K562 (cell line): ENCODE results near the gene P2RY8. TPM values are rescaled to one million over a fixed set of nuclear protein-coding genes. Genes with fewer than 3 reads are reported as not detected.
A peak's percentile ranks its signal among the peaks of the same experiment; 100 is the strongest.

Experiments
- NFIC ChIP-seq: fragments of 450-650 bp; IDR thresholded peaks from 2 replicates; pipeline ENCODE4 v1.6.1; 2017; ENCODE audit warnings: mild to moderate bottlenecking, inconsistent platforms
- PHF8 ChIP-seq: fragments of 200-600 bp; sonication (generic); IDR thresholded peaks from 2 replicates; pipeline ENCODE4 v1.6.1; 2012; ENCODE audit warnings: mixed run types, mild to moderate bottlenecking, inconsistent platforms, low read length, moderate library complexity, borderline replicate concordance
- PRPF4 ChIP-seq: fragments of 200-400 bp; formaldehyde crosslinking; IDR thresholded peaks from one replicate; pipeline ENCODE4 v1.6.1; 2017; ENCODE audit warnings: low read length, low read depth, mild to moderate bottlenecking; ENCODE audit not compliant: insufficient read depth, poor library complexity, severe bottlenecking
- RBM15 ChIP-seq: fragments of 200-400 bp; formaldehyde crosslinking; IDR thresholded peaks from 2 replicates; pipeline ENCODE4 v1.6.1; 2018; ENCODE audit warnings: mild to moderate bottlenecking, low read length, moderate library complexity; ENCODE audit not compliant: insufficient read depth
- SAFB ChIP-seq: fragments of 200-400 bp; formaldehyde crosslinking; IDR thresholded peaks from 2 replicates; pipeline ENCODE4 v1.6.1; 2017; ENCODE audit warnings: low read depth, low read length, borderline replicate concordance
- YY1 ChIP-seq, 3 experiments: IDR thresholded peaks; 2 replicates each; pipeline ENCODE4 v1.6.1; 2011; ENCODE audit warnings: low read length in 2 of 3, mild to moderate bottlenecking in 2 of 3, moderate library complexity in 2 of 3, borderline replicate concordance in 1 of 3, control low read depth in 1 of 3, low read depth in 1 of 3; ENCODE audit not compliant: insufficient read depth in 3 of 3, insufficient replicate concordance in 2 of 3, control insufficient read depth in 1 of 3, insufficient read length in 1 of 3; ENCODE audit errors: extremely low read depth in 1 of 3
- ZKSCAN1 ChIP-seq: fragments of 150-350 bp; IDR thresholded peaks from 2 replicates; pipeline ENCODE4 v1.6.1; 2016; ENCODE audit warnings: low read depth, low read length
- ZNF3 ChIP-seq: fragments of 250-450 bp; sonication (Bioruptor Pico); IDR thresholded peaks from 2 replicates; pipeline ENCODE4 v1.5.0; 2021; ENCODE audit warnings: mild to moderate bottlenecking, moderate library complexity
- ZNF561 ChIP-seq: fragments of 450-650 bp; formaldehyde crosslinking; conservative IDR thresholded peaks from 2 replicates; pipeline ENCODE4 v1.4.0; 2020; ENCODE audit warnings: mild to moderate bottlenecking, moderate library complexity
- polyA plus RNA-seq, 8 experiments: library from polyadenylated mRNA; depleted of rRNA in 4 of 8; stranded (reverse) in 5 of 8; unstranded in 3 of 8; fragments of >200 nt; fragmentation: Nextera tagmentation in 2 of 8; fragmentation: Illumina TruSeq in 1 of 8; extraction: Ambion mirVana in 2 of 8; extraction: Trizol in 1 of 8; gene quantifications; 2 replicates each; pipeline versions ENCODE4 v1.2.1 to v1.2.3, GENCODE V29; 2011 to 2014; ENCODE audit warnings: inconsistent platforms in 1 of 8, missing spikeins in 1 of 8
- total RNA-seq, 7 experiments: library from RNA; depleted of rRNA in 6 of 7; stranded (reverse); fragments of >200 nt in 6 of 7; fragmentation: Illumina TruSeq in 2 of 7; extraction: Trizol in 2 of 7; gene quantifications; 2 replicates each; pipeline versions ENCODE4 v1.2.1 to v1.2.3, GENCODE V29; 2011 to 2021; ENCODE audit warnings: low replicate concordance in 1 of 7
- TF ChIP-seq, protein P1 (sequence below): fragments of 450-650 bp; formaldehyde crosslinking; IDR thresholded peaks from 2 replicates; pipeline ENCODE4 v1.4.0; 2022; ENCODE audit warnings: missing genetic modification characterization
- TF ChIP-seq, protein P2 (sequence below): fragments of 450-650 bp; IDR thresholded peaks from 2 replicates; pipeline ENCODE4 v1.7.0; 2016; ENCODE audit warnings: borderline replicate concordance
- TF ChIP-seq, protein P3 (sequence below): fragments of 250-450 bp; sonication (Bioruptor Pico); IDR thresholded peaks from 2 replicates; pipeline ENCODE4 v1.4.0; 2020; ENCODE audit warnings: mild to moderate bottlenecking
- TF ChIP-seq, protein P4 (sequence below): sonication (generic); formaldehyde crosslinking; IDR thresholded peaks from 2 replicates; pipeline ENCODE4 v1.5.0; 2020; ENCODE audit warnings: missing genetic modification reagents
- TF ChIP-seq, protein P5 (sequence below): sonication (generic); formaldehyde crosslinking; IDR thresholded peaks from 2 replicates; pipeline ENCODE4 v1.8.1; 2023; ENCODE audit warnings: mild to moderate bottlenecking, missing genetic modification reagents

Gene P2RY8
- total and polyA plus RNA-seq, 9 of the 15 experiments (the other 6 are each of a cell fraction or from before 2014, with no cell fraction given): 0.04 to 0.69 (median 0.08) TPM; not detected in 3

DNA sequence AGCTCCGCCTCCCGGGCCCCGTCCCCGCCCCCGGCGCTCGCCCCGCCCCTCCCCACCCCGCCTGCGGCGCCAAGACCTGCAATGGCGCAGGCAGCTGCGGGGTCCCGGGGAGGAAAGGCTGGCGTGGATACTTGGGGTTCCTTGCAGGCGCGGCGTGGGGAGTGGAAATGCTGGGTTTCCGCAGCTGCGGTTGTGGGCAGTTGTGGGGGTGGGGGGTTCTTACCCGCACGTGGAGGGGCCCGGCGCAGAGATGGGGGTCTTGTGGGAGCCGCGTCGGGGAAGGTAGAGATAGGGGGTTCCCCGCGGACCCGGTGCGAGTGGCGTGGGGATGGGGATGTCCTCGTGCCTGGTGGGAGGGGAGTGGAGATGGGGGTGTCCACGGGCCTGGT, 83.6 kb downstream of the P2RY8 start (continued):
- TF ChIP-seq, protein P1, sequence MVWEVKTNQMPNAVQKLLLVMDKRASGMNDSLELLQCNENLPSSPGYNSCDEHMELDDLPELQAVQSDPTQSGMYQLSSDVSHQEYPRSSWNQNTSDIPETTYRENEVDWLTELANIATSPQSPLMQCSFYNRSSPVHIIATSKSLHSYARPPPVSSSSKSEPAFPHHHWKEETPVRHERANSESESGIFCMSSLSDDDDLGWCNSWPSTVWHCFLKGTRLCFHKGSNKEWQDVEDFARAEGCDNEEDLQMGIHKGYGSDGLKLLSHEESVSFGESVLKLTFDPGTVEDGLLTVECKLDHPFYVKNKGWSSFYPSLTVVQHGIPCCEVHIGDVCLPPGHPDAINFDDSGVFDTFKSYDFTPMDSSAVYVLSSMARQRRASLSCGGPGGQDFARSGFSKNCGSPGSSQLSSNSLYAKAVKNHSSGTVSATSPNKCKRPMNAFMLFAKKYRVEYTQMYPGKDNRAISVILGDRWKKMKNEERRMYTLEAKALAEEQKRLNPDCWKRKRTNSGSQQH (CRISPR knock-in tag): no peak
- TF ChIP-seq RBM15 (no peak), ZNF561 (CRISPR knock-in tag) (no peak), ZNF3 (CRISPR knock-in tag) (no peak), PHF8 (peak; percentile 35; the same call in 1 of the 2 replicates), SAFB (peak; percentile 80; the same call in 1 of the 2 replicates), NFIC (0 out of 2 replicates have a peak, but pooled peaks have one; percentile 16), YY1 (IDR thresholded peaks at IDR 0.05; ENCODE audit: borderline replicate concordance in 1 of 3, control insufficient read depth in 1 of 3, extremely low read depth in 1 of 3, insufficient read depth in 3 of 3, insufficient read length in 1 of 3, insufficient replicate concordance in 2 of 3, low read depth in 1 of 3, low read length in 2 of 3) (peak in 2 of 3 experiments; percentile 7 to 47), PRPF4 (no peak), ZKSCAN1 (no peak)
- TF ChIP-seq, protein P2, sequence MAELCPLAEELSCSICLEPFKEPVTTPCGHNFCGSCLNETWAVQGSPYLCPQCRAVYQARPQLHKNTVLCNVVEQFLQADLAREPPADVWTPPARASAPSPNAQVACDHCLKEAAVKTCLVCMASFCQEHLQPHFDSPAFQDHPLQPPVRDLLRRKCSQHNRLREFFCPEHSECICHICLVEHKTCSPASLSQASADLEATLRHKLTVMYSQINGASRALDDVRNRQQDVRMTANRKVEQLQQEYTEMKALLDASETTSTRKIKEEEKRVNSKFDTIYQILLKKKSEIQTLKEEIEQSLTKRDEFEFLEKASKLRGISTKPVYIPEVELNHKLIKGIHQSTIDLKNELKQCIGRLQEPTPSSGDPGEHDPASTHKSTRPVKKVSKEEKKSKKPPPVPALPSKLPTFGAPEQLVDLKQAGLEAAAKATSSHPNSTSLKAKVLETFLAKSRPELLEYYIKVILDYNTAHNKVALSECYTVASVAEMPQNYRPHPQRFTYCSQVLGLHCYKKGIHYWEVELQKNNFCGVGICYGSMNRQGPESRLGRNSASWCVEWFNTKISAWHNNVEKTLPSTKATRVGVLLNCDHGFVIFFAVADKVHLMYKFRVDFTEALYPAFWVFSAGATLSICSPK: no peak
- TF ChIP-seq, protein P3, sequence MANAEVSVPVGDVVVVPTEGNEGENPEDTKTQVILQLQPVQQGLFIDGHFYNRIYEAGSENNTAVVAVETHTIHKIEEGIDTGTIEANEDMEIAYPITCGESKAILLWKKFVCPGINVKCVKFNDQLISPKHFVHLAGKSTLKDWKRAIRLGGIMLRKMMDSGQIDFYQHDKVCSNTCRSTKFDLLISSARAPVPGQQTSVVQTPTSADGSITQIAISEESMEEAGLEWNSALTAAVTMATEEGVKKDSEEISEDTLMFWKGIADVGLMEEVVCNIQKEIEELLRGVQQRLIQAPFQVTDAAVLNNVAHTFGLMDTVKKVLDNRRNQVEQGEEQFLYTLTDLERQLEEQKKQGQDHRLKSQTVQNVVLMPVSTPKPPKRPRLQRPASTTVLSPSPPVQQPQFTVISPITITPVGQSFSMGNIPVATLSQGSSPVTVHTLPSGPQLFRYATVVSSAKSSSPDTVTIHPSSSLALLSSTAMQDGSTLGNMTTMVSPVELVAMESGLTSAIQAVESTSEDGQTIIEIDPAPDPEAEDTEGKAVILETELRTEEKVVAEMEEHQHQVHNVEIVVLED (CRISPR knock-in tag): no peak
- TF ChIP-seq, protein P4, sequence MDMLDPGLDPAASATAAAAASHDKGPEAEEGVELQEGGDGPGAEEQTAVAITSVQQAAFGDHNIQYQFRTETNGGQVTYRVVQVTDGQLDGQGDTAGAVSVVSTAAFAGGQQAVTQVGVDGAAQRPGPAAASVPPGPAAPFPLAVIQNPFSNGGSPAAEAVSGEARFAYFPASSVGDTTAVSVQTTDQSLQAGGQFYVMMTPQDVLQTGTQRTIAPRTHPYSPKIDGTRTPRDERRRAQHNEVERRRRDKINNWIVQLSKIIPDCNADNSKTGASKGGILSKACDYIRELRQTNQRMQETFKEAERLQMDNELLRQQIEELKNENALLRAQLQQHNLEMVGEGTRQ (CRISPR knock-in tag): no peak
- TF ChIP-seq, protein P5, sequence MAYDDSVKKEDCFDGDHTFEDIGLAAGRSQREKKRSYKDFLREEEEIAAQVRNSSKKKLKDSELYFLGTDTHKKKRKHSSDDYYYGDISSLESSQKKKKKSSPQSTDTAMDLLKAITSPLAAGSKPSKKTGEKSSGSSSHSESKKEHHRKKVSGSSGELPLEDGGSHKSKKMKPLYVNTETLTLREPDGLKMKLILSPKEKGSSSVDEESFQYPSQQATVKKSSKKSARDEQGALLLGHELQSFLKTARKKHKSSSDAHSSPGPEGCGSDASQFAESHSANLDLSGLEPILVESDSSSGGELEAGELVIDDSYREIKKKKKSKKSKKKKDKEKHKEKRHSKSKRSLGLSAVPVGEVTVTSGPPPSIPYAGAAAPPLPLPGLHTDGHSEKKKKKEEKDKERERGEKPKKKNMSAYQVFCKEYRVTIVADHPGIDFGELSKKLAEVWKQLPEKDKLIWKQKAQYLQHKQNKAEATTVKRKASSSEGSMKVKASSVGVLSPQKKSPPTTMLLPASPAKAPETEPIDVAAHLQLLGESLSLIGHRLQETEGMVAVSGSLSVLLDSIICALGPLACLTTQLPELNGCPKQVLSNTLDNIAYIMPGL (CRISPR knock-in tag): no peak
